Activated T-helper 1 cell treated with Interleukin-2 at 50 U/mL for 16 hours (primary cell): ENCODE results near the gene CFAP92.
A peak's percentile ranks its signal among the peaks of the same experiment; 100 is the strongest.

Experiments
- DNase-seq: peaks from one replicate; pipeline ENCODE4 v3.0.0-alpha.2; 2020; ENCODE audit warnings: low read depth

Gene CFAP92

DNA sequence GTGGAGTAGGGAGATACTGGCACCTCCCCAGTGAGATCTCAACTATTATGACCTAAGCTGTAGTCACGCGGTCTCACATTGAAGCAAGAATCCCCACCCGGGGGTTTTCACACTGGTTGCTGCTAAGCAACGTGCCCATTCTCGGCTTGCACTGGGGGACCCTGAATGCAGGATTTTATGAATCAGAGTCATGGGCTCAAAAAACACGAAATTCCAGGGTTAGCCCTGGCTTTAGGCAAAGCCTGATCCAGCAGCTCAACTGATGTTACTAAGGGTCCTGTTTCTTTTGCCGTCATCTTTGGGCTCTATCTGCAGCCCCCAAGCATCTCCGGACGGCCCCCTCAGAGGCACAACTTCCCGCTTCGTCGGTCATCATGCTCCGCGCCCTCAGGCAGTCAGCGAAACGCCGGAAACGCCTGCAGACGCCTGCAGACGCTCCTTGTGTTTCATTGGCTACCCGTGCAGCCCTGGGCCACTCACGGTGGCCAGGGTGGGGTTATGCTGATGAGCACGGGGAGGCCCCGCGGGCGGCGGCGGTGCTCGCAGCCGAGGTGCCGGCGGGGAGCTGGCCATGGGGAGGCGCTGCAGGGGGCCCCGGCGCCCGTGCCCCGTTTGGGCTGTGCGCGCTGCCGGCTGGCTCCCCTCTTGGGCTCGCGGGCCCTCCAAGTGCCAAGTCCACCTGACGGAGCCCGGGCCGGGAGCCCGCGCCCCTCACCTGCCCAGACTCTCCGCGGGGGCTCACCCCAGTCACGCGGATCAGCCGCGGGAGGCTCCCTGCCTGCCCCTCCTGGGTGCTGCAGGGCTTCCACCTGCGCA, 33.1 kb upstream of the CFAP92 start:
- peak; percentile 87 for DNase-seq

DNA sequence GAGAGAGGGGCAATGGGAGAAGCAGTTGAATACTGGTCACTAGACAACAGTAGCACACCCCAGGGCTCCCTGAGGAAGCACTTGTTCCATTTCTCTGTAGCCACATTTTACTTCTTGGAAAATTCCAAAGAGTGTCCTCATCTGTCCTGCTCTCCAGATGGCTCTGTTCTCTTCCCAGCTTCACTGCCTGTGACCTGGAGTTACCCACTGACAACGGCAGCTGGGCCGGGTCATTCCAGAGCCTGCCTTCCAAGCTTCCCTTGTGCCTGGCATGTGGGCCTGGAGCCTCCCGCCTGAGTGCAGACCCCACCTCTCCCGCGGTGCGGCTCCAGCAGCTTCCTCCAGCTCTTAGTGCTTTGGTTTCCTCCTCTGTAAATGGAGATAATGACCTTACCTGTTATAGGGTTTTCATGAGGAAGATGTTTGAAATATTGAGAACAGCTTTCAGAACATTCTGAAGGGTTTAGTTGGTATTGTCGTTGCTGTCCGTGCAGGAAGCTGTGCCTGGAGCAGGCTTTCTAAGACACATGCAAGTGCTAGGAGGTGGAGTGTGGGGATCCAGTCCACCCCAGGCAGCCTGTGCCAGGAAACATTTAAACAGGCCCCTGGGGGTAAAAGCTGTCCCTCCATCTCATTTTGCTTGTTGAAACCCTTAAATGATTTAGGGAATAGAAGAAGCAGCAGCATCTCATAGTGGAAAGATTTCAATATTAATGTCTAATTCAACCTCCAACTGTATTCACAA, 32.0 kb upstream of the CFAP92 start:
- no peak for DNase-seq

DNA sequence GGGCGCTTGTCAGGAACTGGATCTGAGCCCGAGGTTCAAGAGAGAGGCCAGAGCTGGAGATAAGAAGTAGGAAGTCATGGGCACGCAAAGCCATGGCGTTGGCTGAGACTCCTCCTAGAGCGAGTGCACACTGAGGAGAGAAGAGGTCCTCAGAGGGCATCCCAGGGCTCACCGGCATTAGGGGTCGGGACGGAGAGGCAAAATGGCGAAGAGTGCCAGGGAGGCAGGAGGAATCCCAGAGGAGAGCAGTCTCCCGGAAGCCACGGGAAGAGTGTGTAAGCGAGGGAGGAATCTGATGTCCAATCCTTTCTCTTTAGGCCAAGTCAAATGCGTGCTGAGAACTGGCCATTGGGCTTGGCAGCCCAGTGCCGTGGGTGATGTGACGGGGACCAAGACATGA, 31.2 kb upstream of the CFAP92 start:
- no peak for DNase-seq

DNA sequence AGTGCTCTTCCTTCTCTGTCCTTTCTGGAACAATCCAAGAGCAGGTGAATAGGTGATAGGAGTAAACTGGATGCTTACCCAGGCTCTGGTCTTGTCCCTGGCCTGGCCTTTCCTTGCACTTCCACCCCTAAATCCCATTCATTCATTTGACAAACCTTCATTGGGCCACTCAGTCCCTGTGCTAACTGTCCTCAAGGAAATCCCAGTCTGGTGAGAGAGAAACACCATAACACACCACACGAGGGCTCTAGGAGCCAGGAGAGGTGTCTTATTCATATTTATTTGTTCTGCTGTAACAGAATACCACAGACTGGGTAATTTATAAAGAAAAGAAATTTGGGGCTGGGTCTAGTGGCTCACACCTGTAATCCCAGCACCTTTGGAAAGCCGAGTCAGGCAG, 30.0 kb upstream of the CFAP92 start:
- DNase-seq = no peak

DNA sequence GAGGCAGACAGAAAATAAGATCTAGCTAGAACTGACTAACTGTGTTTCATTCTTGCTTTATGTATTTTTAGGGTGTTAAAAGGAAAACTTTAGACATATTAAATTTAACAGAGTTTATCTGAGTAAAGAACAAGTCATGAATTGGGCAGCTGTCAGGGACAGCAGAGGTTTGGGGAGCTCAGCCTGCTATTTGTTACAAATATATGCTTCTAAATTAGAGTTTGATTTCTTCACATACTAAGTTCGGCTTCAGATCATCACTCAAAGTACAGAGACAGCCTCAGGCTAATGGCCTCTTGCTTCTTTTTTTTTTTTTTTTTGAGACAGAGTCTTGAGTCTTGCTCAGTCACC, 29.1 kb upstream of the CFAP92 start:
- no peak for DNase-seq

DNA sequence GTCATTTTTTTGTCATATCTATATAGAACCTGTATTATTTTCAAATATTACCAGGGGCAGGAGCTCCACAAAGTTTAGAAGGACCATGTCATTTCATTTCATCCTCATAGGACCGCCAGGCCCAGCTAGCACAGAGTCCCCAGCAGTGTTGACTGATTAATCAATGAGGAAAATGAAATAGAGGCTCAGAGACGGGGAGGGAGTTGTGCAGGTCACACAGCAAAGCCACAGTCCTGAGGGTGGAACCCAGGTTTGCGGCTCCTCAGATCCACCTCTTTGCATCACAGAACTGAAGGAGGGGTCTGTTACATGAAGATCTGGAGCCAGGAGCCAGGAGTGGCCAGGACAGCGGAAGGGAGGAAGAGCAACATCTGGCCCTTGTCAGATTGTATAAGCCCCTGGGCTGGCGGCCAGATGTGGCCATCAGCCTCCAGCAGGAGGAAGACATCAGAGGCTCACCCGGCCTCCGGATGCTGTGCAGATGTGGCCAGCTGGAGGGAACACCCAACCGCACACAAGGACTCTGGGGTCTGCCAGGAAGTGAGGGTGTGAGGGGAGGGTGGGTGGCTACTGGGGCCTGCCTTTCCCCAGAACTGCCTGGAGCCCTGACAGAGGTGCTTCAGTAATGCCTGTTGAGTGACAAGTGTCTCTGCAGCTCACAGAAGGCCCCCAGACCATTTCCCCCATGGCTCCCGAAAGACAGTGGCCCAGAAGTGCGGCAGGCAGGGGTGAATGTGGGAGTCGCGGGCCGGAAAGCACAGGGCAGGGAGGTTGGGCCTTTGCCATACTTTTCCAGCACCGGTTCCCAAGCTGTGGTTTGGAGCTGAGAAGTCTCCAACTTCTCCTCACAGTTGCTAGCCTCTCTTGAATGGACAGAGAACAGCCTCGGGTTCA, 28.5 kb upstream of the CFAP92 start:
- DNase-seq = no peak

DNA sequence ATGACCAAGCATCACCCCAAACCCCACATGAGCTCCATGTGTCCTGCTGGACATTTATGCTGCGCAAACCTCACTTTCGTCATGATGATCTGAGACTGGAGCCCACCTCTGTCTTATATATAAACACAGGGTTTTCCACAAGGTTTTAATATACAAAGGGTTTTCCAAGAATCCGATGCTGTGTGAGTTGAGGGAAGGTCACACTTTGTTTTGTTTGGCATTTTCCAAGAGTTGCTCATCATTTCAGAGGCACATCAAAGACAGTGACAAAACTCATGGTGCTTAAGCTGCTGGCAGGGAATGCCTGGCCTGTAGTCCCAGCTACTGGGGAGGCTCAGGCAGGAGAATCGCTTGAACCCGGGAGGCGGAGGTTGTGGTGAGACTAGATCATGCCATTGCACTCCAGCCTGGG, 27.3 kb upstream of the CFAP92 start:
- no peak for DNase-seq

DNA sequence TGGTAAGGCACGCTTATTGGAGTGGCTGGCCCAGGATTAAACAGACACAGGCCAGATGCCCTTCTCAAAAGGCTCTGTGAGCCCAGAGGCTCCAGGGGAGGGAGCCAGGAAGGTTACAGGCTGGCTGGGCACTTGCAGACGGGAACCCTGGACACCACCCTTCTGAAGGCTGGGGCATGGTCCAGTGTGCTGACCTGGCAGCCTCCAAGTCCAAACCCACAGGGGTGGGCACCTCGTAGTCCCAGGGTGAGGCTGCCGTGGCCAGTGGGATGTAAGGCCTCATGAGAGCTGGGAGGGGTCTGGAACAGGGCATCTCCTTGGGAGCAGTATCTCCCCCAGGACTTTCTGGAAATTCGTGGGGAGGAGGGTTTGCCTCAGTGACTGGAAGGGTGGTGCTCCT, 26.8 kb upstream of the CFAP92 start:
- no peak for DNase-seq

DNA sequence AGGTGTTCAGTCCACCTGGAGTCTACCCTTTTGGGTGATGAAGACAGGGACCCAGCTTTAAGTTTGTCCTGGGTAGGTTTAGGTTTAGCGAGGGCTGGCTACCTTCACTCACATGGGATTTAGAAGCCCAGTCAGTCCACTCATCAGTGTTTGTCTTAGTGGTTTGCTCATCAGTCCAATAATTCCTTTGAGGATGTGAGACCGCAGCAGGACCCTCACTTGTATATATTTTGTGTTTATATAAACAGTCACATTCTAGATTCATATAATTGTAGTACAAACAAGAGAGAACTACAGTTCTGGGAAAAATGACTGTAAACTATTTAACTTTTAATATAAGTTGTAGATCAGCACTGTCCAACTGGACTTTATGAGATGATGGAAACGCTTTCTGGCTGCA, 25.4 kb upstream of the CFAP92 start:
- DNase-seq = no peak

DNA sequence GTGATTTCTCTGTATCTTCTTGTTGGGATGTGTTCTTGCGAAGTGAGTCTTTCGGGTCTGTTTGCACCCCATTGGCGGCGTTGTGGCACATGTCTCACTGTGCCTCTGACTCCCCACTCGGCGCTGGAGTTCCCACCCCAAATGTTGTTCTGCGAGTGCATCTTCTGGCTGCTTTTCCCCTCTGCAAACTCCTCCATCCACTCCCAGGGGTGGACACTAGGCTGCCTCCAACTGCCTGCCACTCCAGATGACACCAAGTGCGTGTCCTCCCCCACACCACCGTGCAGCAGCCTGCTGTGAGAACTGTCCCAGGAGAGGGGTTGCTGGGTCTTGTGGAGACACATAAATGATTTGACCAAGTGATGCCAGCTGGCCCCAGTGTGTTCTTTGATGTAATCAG, 24.9 kb upstream of the CFAP92 start:
- no peak for DNase-seq

DNA sequence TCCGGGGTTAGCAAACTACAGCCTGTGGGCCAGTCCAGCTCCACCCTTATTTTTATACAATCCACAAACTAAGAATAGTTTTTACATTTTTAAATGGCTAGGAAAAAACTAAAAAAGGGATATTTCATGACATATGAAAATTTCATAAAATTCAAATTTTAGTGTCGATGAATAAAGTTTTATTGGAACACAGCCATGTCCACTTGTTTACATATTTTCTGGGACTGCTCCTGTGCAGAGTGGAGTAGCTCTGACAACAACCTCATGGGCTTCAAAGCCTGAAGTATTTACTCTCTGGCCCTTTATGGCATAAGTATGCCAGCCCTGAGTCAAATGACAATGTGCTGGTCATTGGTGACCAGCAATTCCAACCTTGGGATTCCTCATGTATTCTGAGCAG, 24.4 kb upstream of the CFAP92 start:
- DNase-seq = no peak

DNA sequence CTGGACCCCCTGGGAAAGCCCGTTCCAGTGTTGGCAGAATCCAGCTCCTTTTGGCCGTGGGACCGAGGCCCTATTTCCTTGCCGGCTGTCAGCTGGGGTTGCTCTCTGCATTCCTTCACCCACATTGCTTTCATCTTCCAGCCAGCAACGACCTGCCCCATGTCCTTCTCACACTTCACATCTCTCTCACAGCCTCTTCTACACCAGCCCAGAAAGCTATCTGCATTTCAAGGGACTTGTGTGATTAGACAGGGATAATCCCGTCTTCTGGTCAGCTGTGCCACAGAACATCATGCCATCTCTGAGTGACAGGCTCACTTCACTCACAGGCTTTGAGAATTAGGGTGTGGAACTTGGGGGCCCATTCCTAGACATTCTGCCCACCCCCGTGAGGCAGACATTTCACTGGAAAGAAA, 23.6 kb upstream of the CFAP92 start:
- no peak for DNase-seq

DNA sequence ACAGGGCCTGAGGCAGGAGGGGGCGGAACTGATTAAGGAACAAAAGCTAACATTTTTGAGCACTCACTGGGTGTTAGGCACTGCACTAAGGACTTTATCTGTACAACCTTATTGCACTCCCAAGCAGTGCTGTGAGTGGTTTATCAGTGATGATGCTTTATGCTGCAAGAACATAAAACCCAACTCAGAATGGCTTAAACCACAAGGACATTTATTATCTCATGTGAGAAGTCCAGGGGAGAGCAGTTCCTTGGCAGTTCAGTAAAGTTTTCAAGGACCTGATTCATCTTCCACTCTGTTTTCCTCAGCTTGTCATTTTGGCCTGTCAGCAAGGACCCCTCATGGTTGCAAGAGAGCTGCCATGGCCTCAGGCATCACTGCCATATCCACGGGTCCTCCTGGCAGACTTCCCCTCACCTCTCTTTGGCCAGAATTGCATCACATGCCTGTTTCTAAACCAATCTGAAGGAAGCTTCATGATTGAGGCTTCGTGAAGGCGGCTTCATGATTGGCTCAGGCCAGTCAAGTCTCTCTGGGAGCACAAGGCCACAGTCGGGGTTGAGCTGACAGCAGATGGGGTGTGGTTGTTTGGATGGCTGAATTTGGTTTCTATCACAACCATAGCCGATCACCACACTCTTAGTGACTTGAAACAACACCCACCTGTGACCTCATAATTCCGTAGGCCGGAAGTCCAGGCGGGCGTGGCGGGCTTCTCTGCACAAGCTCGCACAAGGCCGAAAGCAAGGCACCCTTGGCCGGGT, 23.0 kb upstream of the CFAP92 start:
- no peak for DNase-seq

DNA sequence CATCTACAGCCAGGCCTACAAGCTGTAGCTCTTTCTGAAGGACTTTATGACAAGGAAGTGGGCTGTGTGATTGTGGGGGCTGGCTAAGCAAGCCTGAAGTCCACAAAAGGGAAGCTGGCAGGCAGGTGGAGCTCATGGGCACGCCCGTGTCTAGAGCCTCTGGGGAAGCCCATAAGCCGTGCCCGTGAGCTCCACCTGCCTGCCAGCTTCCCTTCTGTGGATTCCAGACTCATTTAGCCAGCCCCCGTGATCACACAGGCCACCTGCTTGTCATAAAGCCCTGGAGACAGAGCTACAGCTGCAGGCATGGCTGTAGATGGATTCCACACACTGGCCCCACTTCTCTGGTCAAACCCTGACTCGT, 22.5 kb upstream of the CFAP92 start:
- DNase-seq = peak; percentile 23

DNA sequence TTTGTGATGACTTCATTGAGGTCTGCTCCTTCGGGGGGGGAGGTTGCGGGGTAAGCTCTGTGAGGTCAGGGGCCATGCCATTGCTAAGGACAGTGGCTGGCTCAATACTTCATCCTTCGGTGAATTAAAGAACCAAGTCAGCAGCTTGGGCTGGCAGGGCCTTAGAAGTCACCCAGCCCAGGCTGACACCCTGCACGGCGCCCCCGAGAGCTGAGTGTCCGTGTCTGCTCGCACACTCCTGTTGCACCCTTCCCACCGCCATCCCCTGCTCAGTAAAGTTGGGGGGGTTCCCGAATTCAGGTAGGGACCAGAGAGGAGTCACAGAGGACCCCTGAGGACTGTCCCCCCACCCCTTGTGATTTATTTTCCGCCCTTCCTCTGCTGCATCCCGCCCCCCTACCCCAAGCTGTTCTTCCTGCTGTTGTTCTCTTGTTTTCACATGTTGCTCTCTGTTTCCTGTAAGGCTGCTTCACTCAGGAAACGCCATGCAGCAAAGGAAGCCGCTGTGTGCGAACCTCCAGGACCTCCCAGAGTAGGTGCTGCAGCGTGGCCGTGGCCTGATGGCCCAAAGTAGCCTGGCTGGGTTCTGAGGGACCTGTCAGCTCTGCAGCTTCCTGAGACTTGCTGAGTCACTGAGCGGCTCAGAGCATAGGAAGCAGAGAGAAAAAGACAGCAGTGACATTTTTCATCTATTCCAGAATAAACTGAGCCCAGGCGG, 21.7 kb upstream of the CFAP92 start:
- DNase-seq = peak; percentile 24

DNA sequence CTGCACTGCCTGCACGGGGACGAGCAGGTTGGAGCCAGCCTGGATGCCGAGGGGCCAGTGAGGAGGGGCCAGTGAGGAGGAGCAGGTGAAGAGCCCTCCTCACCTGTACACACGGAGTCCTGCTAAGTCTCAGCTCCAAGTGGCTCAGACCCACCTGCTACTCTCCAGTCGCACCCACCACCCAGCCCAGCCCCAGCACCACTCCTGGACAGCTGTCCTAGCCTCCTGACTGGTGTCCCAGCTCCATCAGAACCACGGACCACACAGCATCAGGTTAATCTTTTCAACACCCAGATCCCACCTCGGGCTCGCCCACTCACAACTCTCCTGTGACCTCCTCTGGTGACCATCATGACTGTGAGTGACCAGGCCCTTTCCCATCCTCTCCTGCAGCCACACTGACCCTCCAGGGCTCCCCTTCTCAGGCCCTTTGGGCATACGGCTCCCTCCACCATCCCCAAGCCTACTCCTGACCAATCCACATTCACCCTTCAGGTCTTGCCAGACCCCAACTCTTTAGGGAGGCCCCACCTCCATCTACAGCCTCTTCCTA, 21.0 kb upstream of the CFAP92 start:
- DNase-seq = no peak

DNA sequence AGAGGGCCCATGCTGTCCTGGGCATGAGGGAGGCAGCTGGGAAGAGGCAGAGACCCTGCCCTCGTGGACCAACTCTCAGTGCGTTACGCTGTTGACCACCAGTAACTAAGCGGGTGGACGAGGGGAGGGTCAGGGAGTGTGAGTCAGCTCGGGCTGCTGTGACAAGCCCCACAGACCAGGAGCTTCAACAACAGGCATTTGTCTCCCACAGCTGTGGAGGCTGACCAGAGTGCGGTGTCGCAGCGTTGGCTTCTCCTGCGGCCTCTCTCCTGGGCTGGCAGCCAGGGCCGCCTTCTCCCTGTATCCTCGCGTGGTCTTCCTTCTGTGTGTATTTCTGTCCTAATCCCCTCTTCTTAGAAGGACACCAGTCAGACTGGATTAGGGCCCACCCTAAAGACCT, 20.3 kb upstream of the CFAP92 start:
- DNase-seq = no peak

DNA sequence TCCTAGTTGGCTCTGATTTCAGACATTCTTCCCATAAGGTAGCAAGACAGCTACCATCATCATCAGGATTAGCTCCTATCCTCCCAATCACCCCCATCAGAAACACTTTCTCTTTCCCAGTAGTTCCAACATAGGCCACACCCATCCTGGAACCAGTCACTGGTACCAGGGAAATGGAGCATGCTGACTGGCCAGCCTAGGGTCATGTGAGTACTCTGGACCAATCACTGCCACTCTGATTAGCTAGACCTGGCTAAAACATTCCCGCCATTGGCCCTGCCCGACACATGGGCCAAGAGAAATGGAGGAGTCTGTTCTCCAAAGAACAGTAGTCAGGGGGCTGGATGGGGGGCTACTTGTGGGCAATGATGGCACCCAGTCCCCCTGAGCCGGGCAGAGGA, 19.6 kb upstream of the CFAP92 start:
- DNase-seq = no peak

DNA sequence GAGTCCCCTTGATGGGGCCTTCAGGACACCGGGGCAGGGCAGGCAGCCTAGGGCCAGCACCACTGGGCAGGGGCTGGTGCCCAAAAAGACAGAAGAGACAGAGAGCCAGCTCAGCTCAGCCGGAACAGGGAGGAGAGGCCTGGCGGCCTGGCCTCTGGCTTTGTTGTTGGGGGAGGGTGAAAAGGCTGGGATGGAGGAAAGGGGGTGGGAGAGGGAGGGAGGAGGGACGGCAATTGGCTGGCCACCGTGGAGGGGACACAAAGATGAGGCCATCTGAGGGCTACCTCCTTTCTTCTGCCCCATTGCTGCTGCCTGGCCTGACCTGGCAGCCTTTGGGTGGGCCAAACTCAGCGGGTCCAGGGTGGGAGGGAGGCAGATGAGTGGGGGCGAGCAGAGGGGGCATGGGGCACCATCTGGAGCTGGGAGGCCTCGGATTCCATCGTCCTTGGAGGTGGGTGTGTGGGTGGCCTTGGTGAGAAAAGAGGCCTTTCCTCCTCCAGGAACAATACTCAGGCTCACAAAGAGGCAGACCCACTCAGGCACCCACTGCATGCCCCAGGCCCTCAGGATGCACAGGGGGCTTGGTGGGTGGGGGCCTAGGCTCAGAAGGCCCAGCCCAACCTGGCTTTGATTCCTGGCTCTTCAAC, 16.6 kb upstream of the CFAP92 start:
- DNase-seq = no peak

DNA sequence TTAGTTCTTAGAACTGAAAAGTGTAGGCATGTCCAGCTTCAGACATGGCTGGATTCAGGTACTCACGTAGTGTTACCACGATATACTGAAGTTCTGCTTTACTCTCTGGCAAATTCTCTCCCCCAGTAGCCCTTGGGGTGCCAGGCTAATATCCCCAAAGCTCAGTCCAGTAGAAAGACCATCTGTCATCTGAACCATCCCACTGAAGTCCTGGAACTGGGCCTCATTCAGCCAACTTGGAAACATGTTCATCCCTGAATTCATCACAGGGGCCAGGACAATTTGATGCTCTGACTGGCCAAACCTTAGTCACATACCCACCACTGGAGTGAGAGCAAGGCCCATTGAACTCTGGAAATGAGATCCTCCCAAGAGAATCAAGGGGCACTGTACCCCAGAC, 15.4 kb upstream of the CFAP92 start:
- DNase-seq = no peak

DNA sequence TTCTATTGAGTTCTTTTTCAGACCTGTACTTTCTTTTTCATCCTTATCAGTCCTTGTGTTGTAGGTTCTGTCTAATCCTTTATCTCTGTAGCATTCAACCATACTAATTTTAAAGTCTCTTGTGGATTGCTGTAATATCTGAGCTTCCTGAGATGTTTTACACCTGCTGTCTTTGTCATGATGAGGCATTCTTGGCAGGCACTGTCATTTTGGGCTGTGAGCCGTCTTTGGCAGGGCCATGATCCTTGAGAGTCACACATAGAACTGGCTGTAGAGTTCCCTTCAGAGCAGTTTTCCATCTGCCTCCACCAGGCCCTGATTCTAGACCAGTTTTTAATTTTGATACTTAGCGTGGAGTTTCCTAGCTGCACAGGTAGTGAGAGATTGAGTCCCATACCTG, 13.9 kb upstream of the CFAP92 start:
- DNase-seq = no peak
